OCI-LY3 (cell line): ENCODE measurements around the gene SMTNL2.

ENCODE experiments used
- CTCF ChIP-seq: fragments of 200-600, 300-600 bp; sonication (generic); IDR thresholded peaks from 2 replicates; pipeline ENCODE4 v1.5.1; 2014; ENCODE audit warnings: antibody characterized with exemption, low read length, low read depth
- EZH2phosphoT487 ChIP-seq: fragments of 200-600 bp; shearing (Covaris generic); IDR thresholded peaks from 2 replicates; pipeline ENCODE4 v1.6.1; 2018; ENCODE audit warnings: antibody characterized with exemption, mixed run types, low read depth

GRCh38 chr17:4632581-4632920 lies 48.2 kb downstream of the SMTNL2 start:
- TF ChIP-seq CTCF (no peak), EZH2phosphoT487 (no peak)
